ENCODE measurements around the gene ZNF546. TPM values are rescaled to one million over a fixed set of nuclear protein-coding genes. Genes with fewer than 3 reads are reported as not detected.

The ZNF546 gene
- total RNA-seq, 4 donors from 2014 or later: 0.30 to 4.8 (median 1.4) TPM

DNA sequence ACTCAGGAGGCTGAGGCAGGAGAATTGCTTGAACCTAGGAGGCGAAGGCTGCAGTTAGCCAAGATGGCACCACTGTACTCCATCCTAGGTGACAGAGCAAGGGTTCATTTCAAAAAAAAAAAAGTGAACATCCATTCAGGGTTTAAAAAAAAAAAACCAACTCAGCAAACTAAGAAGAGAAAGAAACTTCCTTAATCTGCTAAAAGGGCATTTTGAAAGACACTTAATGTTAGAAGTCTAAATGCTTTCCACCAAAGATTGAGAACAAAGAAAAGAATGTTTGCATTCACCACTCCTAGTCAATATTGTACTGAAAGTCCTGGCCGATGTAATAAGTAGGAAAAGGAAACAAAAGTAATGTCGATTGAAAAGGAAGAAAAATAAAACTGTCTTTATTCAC is 33.0 kb upstream of the ZNF546 start:
- TF ChIP-seq POLR2A (IDR thresholded peaks at IDR 0.05): no peak
- TF ChIP-seq, protein P1, sequence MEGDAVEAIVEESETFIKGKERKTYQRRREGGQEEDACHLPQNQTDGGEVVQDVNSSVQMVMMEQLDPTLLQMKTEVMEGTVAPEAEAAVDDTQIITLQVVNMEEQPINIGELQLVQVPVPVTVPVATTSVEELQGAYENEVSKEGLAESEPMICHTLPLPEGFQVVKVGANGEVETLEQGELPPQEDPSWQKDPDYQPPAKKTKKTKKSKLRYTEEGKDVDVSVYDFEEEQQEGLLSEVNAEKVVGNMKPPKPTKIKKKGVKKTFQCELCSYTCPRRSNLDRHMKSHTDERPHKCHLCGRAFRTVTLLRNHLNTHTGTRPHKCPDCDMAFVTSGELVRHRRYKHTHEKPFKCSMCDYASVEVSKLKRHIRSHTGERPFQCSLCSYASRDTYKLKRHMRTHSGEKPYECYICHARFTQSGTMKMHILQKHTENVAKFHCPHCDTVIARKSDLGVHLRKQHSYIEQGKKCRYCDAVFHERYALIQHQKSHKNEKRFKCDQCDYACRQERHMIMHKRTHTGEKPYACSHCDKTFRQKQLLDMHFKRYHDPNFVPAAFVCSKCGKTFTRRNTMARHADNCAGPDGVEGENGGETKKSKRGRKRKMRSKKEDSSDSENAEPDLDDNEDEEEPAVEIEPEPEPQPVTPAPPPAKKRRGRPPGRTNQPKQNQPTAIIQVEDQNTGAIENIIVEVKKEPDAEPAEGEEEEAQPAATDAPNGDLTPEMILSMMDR (IDR thresholded peaks at IDR 0.05): no peak
- no peak overlapping the region for H3K4me3 ChIP-seq (ENCODE audit: low read depth, poor library complexity, severe bottlenecking)
- DNase-seq (ENCODE audit: low spot score in 2 of 2): no peak
- intact Hi-C loops (cut with DNase I; ENCODE audit: low total_unique reads): no loop called here
- WGBS, 2 donors: 78 to 80% methylated on average over 3 of the region's 3 CpGs

GRCh38 chr19:39966617-39967016 is 30.2 kb upstream of the ZNF546 start:
- H3K4me3 ChIP-seq (ENCODE audit: low read depth, poor library complexity, severe bottlenecking): no peak overlapping the region
- 89 to 97% methylated on average over 6 of the region's 6 CpGs for WGBS, 2 donors
- DNase-seq (ENCODE audit: low spot score in 2 of 2): no peak
- TF ChIP-seq, protein P1 (IDR thresholded peaks at IDR 0.05): no peak
- intact Hi-C loops (cut with DNase I; ENCODE audit: low total_unique reads): no loop called here

GRCh38 chr19:39967561-39967960 is 29.3 kb upstream of the ZNF546 start:
- no peak for DNase-seq (ENCODE audit: low spot score in 2 of 2)
- 88% methylated on average over 9 of the region's 9 CpGs for WGBS, 2 donors
- intact Hi-C loops (cut with DNase I; ENCODE audit: low total_unique reads): no loop called here
- H3K4me3 ChIP-seq (ENCODE audit: low read depth, poor library complexity, severe bottlenecking): no peak overlapping the region
- TF ChIP-seq, protein P1 (IDR thresholded peaks at IDR 0.05): no peak
- no peak for TF ChIP-seq POLR2A (IDR thresholded peaks at IDR 0.05)

GRCh38 chr19:39968789-39969188 is 28.1 kb upstream of the ZNF546 start:
- WGBS, 2 donors: 97% methylated on average over 15 of the region's 15 CpGs
- DNase-seq (ENCODE audit: low spot score in 2 of 2): no peak
- TF ChIP-seq POLR2A (IDR thresholded peaks at IDR 0.05): no peak
- TF ChIP-seq, protein P1 (IDR thresholded peaks at IDR 0.05): no peak
- no peak overlapping the region for H3K4me3 ChIP-seq (ENCODE audit: low read depth, poor library complexity, severe bottlenecking)
- intact Hi-C loops (cut with DNase I; ENCODE audit: low total_unique reads): no loop called here

- TF ChIP-seq, protein P1 (IDR thresholded peaks at IDR 0.05): no peak
- WGBS, 2 donors: 55 to 58% methylated on average over 6 of the region's 6 CpGs
- H3K4me3 ChIP-seq (ENCODE audit: low read depth, poor library complexity, severe bottlenecking): no peak overlapping the region
- intact Hi-C loops (cut with DNase I; ENCODE audit: low total_unique reads): no loop called here
- no peak for DNase-seq (ENCODE audit: low spot score in 2 of 2)
These were observed 27.6 kb upstream of the ZNF546 start for GRCh38 chr19:39969266-39969665.

DNA sequence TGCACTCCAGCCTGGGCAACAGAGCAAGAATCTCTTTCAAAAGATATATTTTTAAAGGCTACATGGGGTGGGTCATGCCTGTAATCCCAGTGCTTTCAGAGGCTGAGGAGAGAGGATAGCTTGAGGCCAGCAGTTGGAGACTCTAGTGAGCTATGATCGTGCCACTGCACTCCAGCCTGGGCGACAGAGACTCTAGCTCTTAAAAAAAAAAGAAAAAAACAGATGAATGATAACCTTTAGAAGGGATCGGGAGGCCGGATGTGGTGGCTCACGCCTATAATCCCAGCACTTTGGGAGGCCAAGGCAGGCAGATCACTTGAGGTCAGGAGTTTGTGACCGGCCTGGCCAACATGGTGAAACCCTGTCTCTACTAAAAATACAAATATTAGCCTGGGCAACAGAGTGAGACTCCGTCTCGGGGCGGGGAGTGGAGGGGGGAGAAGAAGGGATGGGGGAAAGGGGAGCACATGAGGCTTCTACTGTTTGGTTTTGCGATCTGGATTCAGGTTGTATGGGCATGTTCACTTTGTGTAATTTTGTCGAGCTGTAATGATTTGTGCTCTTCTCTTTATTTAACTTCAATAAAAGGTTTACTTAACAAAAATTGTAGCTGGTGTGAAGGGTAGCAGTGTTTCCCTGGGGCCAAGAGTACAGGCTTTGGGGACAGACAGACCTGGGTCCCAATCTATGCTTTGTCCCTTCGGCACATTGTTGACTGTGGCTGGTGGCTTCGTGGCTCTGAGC is 27.0 kb upstream of the ZNF546 start:
- 68% methylated on average over 13 of the region's 13 CpGs for WGBS, 2 donors
- intact Hi-C loops (cut with DNase I; ENCODE audit: low total_unique reads): no loop called here
- DNase-seq (ENCODE audit: low spot score in 2 of 2): no peak
- no peak overlapping the region for H3K4me3 ChIP-seq (ENCODE audit: low read depth, poor library complexity, severe bottlenecking)
- TF ChIP-seq, protein P1 (IDR thresholded peaks at IDR 0.05): no peak
- TF ChIP-seq POLR2A (IDR thresholded peaks at IDR 0.05): no peak
